Measurements from ENCODE around the gene FH. TPM values are rescaled to one million over a fixed set of nuclear protein-coding genes. Genes with fewer than 3 reads are reported as not detected.

The FH gene
- total RNA-seq, 2 donors from 2014 or later: 62.0 to 72.6 TPM

DNA sequence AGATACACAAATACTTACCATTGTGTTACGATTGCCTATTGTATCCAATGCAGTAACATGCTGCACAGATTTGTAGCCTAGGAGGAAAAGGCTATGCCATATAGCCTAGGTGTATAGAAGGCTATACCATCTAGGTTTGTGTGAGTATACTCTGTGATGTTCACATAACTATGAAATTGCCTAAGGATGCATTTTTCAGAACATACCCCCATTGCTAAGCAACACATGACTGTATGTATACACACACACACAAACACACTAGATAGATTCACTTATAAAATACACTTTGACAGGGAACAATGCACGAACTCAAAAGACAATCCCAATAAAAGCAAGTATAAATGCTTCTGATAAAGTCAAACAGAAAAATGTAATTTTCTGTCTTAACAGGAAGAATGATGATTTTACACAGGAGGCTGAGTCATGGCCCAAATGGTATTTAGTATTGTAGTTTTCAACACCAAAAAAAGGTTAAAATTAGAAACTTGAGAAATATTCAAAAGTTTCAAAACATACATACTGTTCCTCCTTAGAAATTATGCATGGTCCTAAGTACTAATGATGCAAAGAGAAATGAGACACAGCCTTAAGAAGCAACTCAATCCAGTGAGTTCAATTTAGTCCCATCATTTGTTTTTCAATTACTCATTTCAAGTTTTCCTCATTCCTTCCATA, 12.2 kb downstream of the FH start:
- no peak for ATAC-seq (replicated peaks in 1 of 2)
- no peak for DNase-seq
- peaks cover 10 to 14% of the 10 kb centered on the region in 2 donors for H3K36me3 Mint-ChIP-seq (ENCODE audit: insufficient read depth in 2 of 2)
- no peak overlapping the region for H3K4me3 Mint-ChIP-seq
- no peaks in the 10 kb centered on the region for H3K27me3 Mint-ChIP-seq (ENCODE audit: low read depth)
- peaks cover 6% of the 10 kb centered on the region for H3K4me1 Mint-ChIP-seq (ENCODE audit: low read depth)
- H3K27ac Mint-ChIP-seq: no peak overlapping the region
- H3K9me3 Mint-ChIP-seq: no peaks in the 10 kb centered on the region

DNA sequence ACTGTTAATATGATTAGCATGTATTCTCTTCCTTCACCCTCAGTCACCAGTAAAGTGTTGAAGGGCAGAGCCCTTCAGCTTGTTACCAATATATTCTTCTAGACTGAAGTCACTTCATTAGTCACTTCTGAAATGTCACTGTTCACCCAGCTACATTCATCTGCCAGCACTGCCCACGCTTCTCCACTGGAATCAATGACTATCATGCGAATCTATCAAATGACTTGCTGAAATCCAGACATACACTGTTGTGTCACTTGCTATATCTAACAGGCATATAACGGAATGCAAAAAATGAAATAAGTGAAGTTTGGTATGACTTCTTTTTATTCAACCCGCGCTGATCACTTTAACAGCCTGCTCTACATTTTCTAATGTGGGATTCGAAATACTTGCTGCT, 16.1 kb downstream of the FH start:
- H3K27me3 Mint-ChIP-seq (ENCODE audit: low read depth): no peaks in the 10 kb centered on the region
- no peak overlapping the region for H3K4me3 Mint-ChIP-seq
- no peaks in the 10 kb centered on the region for H3K9me3 Mint-ChIP-seq
- ATAC-seq (replicated peaks in 1 of 2) (peak; percentile 45 to 49), DNase-seq (peak; percentile 1 to 6)
- H3K27ac Mint-ChIP-seq: no peak overlapping the region
- H3K36me3 Mint-ChIP-seq (ENCODE audit: insufficient read depth in 2 of 2): peaks cover 11 to 18% of the 10 kb centered on the region in 2 donors
- H3K4me1 Mint-ChIP-seq (ENCODE audit: low read depth): peaks cover 6% of the 10 kb centered on the region

DNA sequence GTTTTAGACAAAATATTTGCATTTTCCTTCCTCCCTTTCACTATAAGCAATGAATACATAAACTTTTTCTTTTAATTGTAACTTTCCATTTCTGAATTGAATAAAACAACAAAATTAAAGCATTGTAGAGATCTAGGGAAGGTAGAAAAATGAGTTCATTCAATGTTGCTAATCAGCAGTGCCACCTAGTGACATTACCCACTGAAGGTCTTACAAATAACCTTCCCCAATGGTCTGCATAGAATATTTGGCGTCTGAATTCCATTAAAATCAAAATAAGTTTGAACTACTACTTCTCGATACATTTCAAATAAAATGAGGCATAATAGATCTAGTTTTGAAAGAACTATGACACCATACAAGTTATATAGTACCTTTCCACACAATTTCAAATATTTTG, 19.6 kb downstream of the FH start:
- Mint-ChIP-seq H3K27ac (no peak overlapping the region), H3K27me3 (ENCODE audit: low read depth) (no peaks in the 10 kb centered on the region), H3K36me3 (ENCODE audit: insufficient read depth in 2 of 2) (peaks cover 16 to 29% of the 10 kb centered on the region in 2 donors), H3K9me3 (no peaks in the 10 kb centered on the region), H3K4me3 (no peak overlapping the region), H3K4me1 (ENCODE audit: low read depth) (peaks cover 6% of the 10 kb centered on the region)
- no peak for DNase-seq
- no peak for ATAC-seq (replicated peaks in 1 of 2)

DNA sequence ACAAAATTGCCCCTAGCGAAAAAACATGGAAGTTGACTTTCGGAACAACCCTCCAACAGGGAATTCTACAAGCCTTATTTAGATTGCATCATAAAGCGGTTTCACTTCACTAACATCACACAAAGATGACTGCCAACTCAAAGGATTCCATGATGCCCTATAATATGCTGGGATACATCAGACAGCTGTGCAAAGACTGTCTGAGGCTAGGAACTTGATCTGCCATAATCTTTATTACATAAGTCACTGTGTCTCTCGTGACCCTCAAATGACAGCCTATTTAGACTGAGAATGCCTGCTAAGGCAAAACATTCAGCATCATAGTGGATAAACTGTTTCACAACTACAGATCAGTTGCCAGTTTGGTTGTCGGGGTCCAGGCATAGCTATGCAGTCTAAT, 23.8 kb downstream of the FH start:
- ATAC-seq (replicated peaks in 1 of 2) (no peak), DNase-seq (no peak)
- Mint-ChIP-seq H3K36me3 (ENCODE audit: insufficient read depth in 2 of 2) (peaks cover 13 to 19% of the 10 kb centered on the region in 2 donors), H3K9me3 (no peaks in the 10 kb centered on the region), H3K4me1 (ENCODE audit: low read depth) (no peaks in the 10 kb centered on the region), H3K4me3 (no peak overlapping the region), H3K27me3 (ENCODE audit: low read depth) (no peaks in the 10 kb centered on the region), H3K27ac (no peak overlapping the region)

DNA sequence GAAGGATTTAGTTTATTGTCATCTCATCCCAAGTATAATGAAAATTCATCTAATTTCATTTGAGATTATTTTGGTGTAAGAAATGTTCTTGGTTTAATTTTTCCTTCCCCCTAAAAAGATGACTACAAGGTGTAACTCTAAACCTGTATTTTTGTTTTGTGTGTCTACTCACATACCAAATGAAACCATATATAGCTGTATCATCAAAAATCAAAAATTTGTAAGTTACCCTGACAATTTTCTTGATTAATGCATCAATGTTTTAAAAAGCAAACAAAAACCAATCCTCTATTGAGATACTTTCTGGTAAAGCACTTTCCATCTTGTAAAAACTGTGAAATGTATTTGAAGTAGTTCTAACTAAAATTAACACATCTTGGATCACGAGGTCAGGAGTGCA, 30.8 kb downstream of the FH start:
- peaks cover 8% of the 10 kb centered on the region for H3K4me1 Mint-ChIP-seq (ENCODE audit: low read depth)
- DNase-seq (no peak), ATAC-seq (replicated peaks in 1 of 2) (no peak)
- no peak overlapping the region for H3K27ac Mint-ChIP-seq
- H3K9me3 Mint-ChIP-seq: no peaks in the 10 kb centered on the region
- no peaks in the 10 kb centered on the region for H3K27me3 Mint-ChIP-seq (ENCODE audit: low read depth)
- H3K36me3 Mint-ChIP-seq (ENCODE audit: insufficient read depth in 2 of 2): no peaks in the 10 kb centered on the region
- H3K4me3 Mint-ChIP-seq: no peak overlapping the region

DNA sequence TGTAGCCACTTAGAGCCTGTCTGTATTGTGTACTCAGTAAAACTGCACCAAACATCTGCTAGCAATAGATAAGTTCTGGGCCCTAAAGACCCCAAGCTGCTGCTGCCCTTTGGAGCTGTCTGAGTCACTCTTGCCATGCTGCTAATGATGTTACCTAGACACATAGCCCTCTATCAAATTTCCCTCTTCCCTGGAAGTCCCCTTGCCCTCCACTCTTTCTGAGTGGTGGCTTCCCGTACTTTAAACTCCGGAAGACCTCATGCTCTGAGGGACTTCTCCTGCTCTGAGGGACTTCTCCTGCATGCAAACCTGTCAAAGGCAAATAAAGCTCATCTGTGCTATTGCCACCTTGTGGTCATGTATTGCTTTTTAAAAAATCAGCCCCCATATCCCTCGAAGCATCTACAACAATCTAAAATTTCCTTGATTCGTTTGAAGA, 34.0 kb downstream of the FH start:
- Mint-ChIP-seq H3K4me3 (no peak overlapping the region), H3K27me3 (ENCODE audit: low read depth) (peaks cover 6% of the 10 kb centered on the region), H3K9me3 (no peaks in the 10 kb centered on the region), H3K4me1 (ENCODE audit: low read depth) (peaks cover 8% of the 10 kb centered on the region), H3K36me3 (ENCODE audit: insufficient read depth in 2 of 2) (no peaks in the 10 kb centered on the region), H3K27ac (no peak overlapping the region)
- peak; percentile 29 to 42 for ATAC-seq (replicated peaks in 1 of 2)
- DNase-seq: no peak

DNA sequence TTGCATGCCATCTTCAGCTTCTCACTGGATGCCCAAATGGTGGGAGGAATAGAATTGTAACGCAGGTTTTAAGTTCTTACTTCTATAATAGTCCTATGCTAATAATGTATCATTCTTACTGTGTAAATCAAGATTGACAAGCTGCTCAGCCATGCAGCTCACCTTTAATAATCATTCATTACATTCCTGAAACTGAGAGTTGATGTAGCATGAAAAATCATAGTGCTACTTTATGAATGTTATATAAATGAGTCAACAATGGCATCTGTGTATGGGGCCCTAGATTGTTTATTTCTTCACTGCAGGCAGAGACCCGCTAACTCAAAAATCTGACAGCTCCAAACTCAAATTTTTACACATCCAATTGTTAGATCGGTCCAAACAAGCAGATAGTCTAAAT, 34.4 kb downstream of the FH start:
- Mint-ChIP-seq H3K4me1 (ENCODE audit: low read depth) (peaks cover 8% of the 10 kb centered on the region), H3K9me3 (no peaks in the 10 kb centered on the region), H3K27ac (no peak overlapping the region), H3K4me3 (no peak overlapping the region), H3K27me3 (ENCODE audit: low read depth) (peaks cover 6% of the 10 kb centered on the region), H3K36me3 (ENCODE audit: insufficient read depth in 2 of 2) (no peaks in the 10 kb centered on the region)
- ATAC-seq (replicated peaks in 1 of 2) (peak; percentile 51 to 66), DNase-seq (no peak)

DNA sequence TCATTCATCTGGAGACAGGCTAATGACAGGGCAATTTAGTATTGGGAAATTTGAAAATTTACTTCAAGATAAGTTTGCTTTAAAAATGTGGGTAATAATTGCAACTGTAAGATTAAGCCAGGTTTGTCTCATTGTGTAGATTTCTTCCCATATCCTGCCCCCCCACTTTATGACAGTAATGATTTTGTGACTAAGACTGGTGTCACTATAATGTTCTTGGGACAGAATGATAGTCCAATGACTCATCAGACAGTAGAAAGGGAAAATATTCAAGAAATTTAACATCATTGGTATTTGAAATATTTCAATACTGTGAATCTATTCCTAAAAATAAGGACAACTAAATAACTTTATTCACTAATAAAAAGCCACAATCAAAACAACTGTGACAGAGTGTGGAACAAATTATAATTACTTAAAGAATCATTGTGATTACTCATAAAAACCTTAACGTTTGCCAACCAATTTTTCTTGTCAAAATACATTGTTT, 36.7 kb downstream of the FH start:
- Mint-ChIP-seq H3K27me3 (ENCODE audit: low read depth) (peaks cover 6% of the 10 kb centered on the region), H3K9me3 (no peaks in the 10 kb centered on the region), H3K4me1 (ENCODE audit: low read depth) (peaks cover 8% of the 10 kb centered on the region), H3K4me3 (no peak overlapping the region), H3K36me3 (ENCODE audit: insufficient read depth in 2 of 2) (no peaks in the 10 kb centered on the region), H3K27ac (no peak overlapping the region)
- peak; percentile 38 to 49 for ATAC-seq (replicated peaks in 1 of 2)
- DNase-seq: no peak

DNA sequence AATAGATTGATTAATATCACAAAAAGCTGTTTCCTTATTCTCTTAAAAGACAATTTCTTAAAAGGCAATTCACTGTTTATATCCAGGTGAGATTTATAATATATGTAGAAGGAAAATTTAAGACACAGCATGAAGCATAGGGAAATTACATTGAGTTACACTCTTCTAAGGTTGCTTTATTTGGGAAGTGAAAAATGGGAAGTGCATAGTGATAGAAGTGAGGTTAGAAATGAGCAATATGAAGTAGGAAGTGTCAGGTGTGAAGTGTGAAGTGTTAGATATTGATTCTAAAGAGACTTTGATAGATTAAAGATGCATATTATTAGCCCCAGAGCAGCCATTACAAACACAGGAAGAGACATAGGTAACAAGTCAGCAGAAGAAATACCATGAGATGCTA, 40.3 kb downstream of the FH start:
- peaks cover 6% of the 10 kb centered on the region for H3K27me3 Mint-ChIP-seq (ENCODE audit: low read depth)
- H3K27ac Mint-ChIP-seq: no peak overlapping the region

DNA sequence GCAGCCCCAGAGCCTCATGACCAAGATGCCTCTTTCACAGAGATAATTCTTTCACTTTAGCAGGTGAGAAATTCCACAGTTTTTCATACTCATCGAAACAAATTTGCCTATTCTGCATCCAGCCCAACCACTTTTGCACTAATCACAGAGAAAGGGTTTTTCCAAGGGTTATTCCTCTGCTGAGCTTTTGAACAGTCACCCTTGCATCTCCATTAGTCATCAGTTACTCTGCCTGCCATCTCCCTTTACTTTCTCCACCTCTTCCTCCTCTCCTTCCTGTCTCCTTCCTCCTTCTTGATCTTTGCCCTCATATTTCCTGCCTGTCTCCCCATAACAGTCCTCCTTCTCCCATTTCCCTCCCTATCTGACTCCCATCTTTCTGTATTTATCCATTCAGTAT, 43.9 kb downstream of the FH start:
- Mint-ChIP-seq H3K9me3 (no peaks in the 10 kb centered on the region), H3K4me1 (ENCODE audit: low read depth) (no peaks in the 10 kb centered on the region), H3K36me3 (ENCODE audit: insufficient read depth in 2 of 2) (no peaks in the 10 kb centered on the region), H3K27me3 (ENCODE audit: low read depth) (peaks cover 6% of the 10 kb centered on the region), H3K27ac (no peak overlapping the region), H3K4me3 (no peak overlapping the region)
- ATAC-seq (replicated peaks in 1 of 2) (no peak), DNase-seq (no peak)

More for the DNA sequence above, 40.3 kb downstream of the FH start:
- Mint-ChIP-seq H3K4me1 (ENCODE audit: low read depth) (no peaks in the 10 kb centered on the region), H3K4me3 (no peak overlapping the region), H3K9me3 (no peaks in the 10 kb centered on the region), H3K36me3 (ENCODE audit: insufficient read depth in 2 of 2) (no peaks in the 10 kb centered on the region)
- DNase-seq (no peak), ATAC-seq (replicated peaks in 1 of 2) (no peak)

DNA sequence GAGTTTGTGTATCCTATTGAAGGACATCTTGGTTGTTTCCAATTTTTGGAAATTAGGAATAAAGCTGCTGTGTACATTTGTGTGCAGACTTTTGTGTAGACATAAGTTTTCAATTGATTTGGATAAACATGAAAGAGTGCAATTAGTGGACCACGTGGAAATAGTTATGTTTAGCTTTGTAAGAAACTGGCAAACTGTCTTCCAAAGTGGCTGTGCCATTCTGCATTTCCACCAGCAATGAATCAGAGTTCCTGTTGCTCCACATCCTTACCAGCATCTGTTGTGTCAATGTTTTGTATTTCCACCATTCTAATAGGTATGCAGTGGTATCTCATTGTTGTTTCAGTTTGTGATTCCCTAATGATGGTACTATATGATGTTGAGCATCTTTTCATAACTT, 46.5 kb downstream of the FH start:
- Mint-ChIP-seq H3K27me3 (ENCODE audit: low read depth) (peaks cover 27% of the 10 kb centered on the region), H3K4me3 (no peak overlapping the region), H3K27ac (no peak overlapping the region), H3K36me3 (ENCODE audit: insufficient read depth in 2 of 2) (no peaks in the 10 kb centered on the region), H3K9me3 (no peaks in the 10 kb centered on the region), H3K4me1 (ENCODE audit: low read depth) (no peaks in the 10 kb centered on the region)
- no peak for ATAC-seq (replicated peaks in 1 of 2)
- no peak for DNase-seq

DNA sequence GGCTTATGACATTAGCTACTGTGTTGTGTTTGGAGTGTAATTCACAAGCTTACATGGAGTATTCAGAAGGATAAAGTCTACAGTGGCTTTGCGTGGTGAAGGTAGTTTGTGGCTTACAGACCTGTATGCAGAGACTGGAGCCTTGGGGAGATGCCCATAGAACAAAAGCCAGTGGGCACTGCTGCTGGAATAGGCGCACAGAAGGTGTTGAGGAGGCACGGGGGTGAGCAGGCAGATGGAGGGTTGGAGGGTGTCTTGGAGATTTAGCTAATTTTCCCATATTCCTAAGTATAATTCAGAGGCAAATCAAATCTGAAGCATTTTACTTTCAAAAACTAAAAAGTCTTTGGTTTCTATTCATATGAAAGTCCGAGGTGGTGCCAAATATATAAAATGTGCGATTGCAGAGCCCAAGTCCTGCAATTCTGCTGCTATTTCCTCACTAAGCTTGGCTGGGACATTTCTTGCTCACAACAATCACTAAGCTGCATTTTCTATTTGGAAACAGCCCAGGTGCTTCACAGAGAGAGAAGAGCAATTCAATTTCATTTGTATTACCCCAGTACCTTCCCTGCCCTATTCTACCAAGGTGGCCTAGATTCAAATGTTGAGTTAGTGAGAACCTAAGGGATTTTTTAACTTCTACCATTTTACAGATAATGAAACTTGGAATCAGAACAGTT, 48.5 kb downstream of the FH start:
- H3K27me3 Mint-ChIP-seq (ENCODE audit: low read depth): peaks cover 27% of the 10 kb centered on the region

DNA sequence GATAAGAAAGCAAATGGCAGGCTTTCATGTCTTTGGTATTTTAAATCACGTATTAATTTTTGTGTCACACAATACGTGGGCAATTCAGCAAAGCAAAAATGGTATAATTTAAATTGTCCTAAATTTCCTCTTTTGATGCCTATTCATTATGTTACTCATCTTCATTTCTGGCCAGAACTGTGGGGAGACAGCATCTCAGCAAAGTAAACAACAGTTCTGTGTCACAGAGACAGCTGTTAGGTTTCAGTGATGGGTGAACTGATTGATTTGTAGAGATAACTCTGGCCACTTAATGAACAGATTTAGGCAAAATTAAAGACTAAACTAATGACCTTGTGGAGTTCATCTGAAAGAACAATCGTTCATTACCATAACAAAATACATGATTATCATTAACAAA, 49.2 kb downstream of the FH start:
- DNase-seq (no peak), ATAC-seq (replicated peaks in 1 of 2) (no peak)
- H3K4me3 Mint-ChIP-seq: no peak overlapping the region
- peaks cover 27% of the 10 kb centered on the region for H3K27me3 Mint-ChIP-seq (ENCODE audit: low read depth)
- no peak overlapping the region for H3K27ac Mint-ChIP-seq
- no peaks in the 10 kb centered on the region for H3K4me1 Mint-ChIP-seq (ENCODE audit: low read depth)
- H3K9me3 Mint-ChIP-seq: no peaks in the 10 kb centered on the region
- no peaks in the 10 kb centered on the region for H3K36me3 Mint-ChIP-seq (ENCODE audit: insufficient read depth in 2 of 2)

More for the DNA sequence above, 48.5 kb downstream of the FH start:
- Mint-ChIP-seq H3K4me1 (ENCODE audit: low read depth) (no peaks in the 10 kb centered on the region), H3K27ac (no peak overlapping the region), H3K36me3 (ENCODE audit: insufficient read depth in 2 of 2) (no peaks in the 10 kb centered on the region), H3K9me3 (no peaks in the 10 kb centered on the region), H3K4me3 (no peak overlapping the region)
- DNase-seq: no peak
- ATAC-seq (replicated peaks in 1 of 2): no peak

DNA sequence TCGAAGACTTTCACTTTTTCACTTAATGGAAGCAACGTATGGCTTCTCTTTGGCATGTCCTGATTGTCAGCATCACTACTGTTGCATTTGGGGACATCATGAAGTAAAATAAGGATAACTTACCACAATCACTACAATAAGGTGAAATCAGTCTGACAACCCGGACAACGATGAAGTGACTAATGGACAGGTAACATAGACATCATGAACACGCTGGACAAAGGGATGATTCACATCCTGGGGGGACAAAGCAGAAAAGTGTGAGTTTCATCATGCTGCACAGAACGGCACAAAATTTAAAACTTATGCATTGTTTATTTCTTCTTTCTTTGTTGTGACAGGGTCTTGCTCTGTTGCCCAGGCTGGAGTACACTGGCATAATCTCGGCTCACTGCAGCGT, 53.9 kb downstream of the FH start:
- H3K4me1 Mint-ChIP-seq (ENCODE audit: low read depth): no peaks in the 10 kb centered on the region
- no peak for DNase-seq
- peaks cover 22% of the 10 kb centered on the region for H3K27me3 Mint-ChIP-seq (ENCODE audit: low read depth)
- H3K36me3 Mint-ChIP-seq (ENCODE audit: insufficient read depth in 2 of 2): no peaks in the 10 kb centered on the region
- no peak for ATAC-seq (replicated peaks in 1 of 2)
- H3K4me3 Mint-ChIP-seq: no peak overlapping the region
- no peak overlapping the region for H3K27ac Mint-ChIP-seq
- no peaks in the 10 kb centered on the region for H3K9me3 Mint-ChIP-seq

Data from activated T-cell treated with anti-CD3 and anti-CD28 coated beads, Interleukin-2, amount 50 U/mL, for 72 hours (primary cell).